HEK293T (cell line): ENCODE measurements around the gene OR10D3.

Source experiments
- ARNT ChIP-seq: fragments of 450-650 bp; IDR thresholded peaks from 2 replicates; pipeline ENCODE4 v1.6.1; 2017; ENCODE audit warnings: mild to moderate bottlenecking
- BHLHE40 ChIP-seq: fragments of 450-650 bp; IDR thresholded peaks from 2 replicates; pipeline ENCODE4 v1.6.1; 2016; ENCODE audit warnings: mild to moderate bottlenecking, moderate library complexity, borderline replicate concordance
- CTBP1 ChIP-seq: fragments of 450-650 bp; IDR thresholded peaks from 2 replicates; pipeline ENCODE4 v1.6.1; 2016; ENCODE audit warnings: borderline replicate concordance
- ELF4 ChIP-seq: fragments of 450-650 bp; IDR thresholded peaks from 2 replicates; pipeline ENCODE4 v1.6.1; 2017; ENCODE audit warnings: antibody characterized with exemption
- FOXA1 ChIP-seq: fragments of 450-650 bp; IDR thresholded peaks from 2 replicates; pipeline ENCODE4 v1.6.1; 2016; ENCODE audit warnings: mild to moderate bottlenecking
- FOXK2 ChIP-seq: fragments of 450-650 bp; IDR thresholded peaks from 2 replicates; pipeline ENCODE4 v1.6.1; 2016; ENCODE audit warnings: mild to moderate bottlenecking
- FOXM1 ChIP-seq: fragments of 450-650 bp; IDR thresholded peaks from 2 replicates; pipeline ENCODE4 v1.6.1; 2017; ENCODE audit warnings: mild to moderate bottlenecking, borderline replicate concordance
- L3MBTL2 ChIP-seq: fragments of 450-650 bp; conservative IDR thresholded peaks from 2 replicates; pipeline ENCODE4 v1.6.1; 2016; ENCODE audit warnings: mild to moderate bottlenecking
- LEF1 ChIP-seq: fragments of 450-650 bp; IDR thresholded peaks from 2 replicates; pipeline ENCODE4 v1.6.1; 2017; ENCODE audit warnings: mild to moderate bottlenecking, borderline replicate concordance
- PKNOX1 ChIP-seq: fragments of 450-650 bp; IDR thresholded peaks from 2 replicates; pipeline ENCODE4 v1.6.1; 2016
- SP1 ChIP-seq: fragments of 450-650 bp; IDR thresholded peaks from 2 replicates; pipeline ENCODE4 v1.6.1; 2017
- SUZ12 ChIP-seq: fragments of 450-650 bp; IDR thresholded peaks from 2 replicates; pipeline ENCODE4 v1.6.1; 2016; ENCODE audit warnings: mild to moderate bottlenecking
- TARDBP ChIP-seq: fragments of 450-650 bp; IDR thresholded peaks from 2 replicates; pipeline ENCODE4 v1.6.1; 2016
- ZNF384 ChIP-seq: fragments of 450-650 bp; IDR thresholded peaks from 2 replicates; pipeline ENCODE4 v1.6.1; 2016

DNA sequence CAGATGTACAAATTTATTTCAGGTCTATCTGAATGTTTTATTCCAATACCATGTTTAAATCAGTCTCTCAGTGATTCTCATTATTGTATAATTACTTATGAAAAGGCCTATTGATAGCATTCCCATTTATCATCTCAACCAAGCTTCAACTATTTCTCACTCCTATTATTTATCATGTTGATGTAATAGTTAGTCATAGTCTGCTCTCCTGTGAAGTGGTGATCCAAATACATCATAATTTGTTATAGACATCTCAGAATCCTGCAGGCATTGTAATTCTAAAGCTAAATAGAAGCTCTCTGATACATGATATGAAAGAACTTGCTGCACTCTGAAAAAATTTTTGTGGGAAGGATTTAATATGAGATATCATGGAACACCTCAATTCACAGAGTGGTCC, 36.0 kb downstream of the OR10D3 start:
- TF ChIP-seq BHLHE40 = no peak
- TF ChIP-seq ELF4 = no peak
- no peak for TF ChIP-seq FOXM1
- TF ChIP-seq PKNOX1 = no peak
- no peak for TF ChIP-seq FOXA1
- TF ChIP-seq SP1 = no peak
- no peak for TF ChIP-seq FOXK2
- no peak for TF ChIP-seq SUZ12
- no peak for TF ChIP-seq ARNT
- TF ChIP-seq CTBP1 = no peak
- no peak for TF ChIP-seq LEF1
- no peak for TF ChIP-seq L3MBTL2
- TF ChIP-seq TARDBP = no peak
- TF ChIP-seq ZNF384 = no peak
